Fibroblast of mammary gland (primary cell): ENCODE data around the gene ADSL.

Experiments
- DNase-seq: peaks from one replicate; pipeline ENCODE4 v3.0.0-alpha.2; 2010; ENCODE audit warnings: low read depth
- H3K4me3 ChIP-seq: 2 replicates; pipeline ENCODE4 v1.5.1; 2011; ENCODE audit warnings: low read depth, mild to moderate bottlenecking, low read length, moderate library complexity; ENCODE audit not compliant: control insufficient read depth
- CTCF ChIP-seq: conservative IDR thresholded peaks from 2 replicates; pipeline ENCODE4 v1.5.1; 2011; ENCODE audit warnings: low read depth, low read length, inconsistent platforms; ENCODE audit not compliant: control insufficient read depth, insufficient read depth

ADSL gene

GRCh38 chr22:40422558-40423309, 76.4 kb downstream of the ADSL start:
- no peak overlapping the region for H3K4me3 ChIP-seq
- no peak for DNase-seq
- no peak for TF ChIP-seq CTCF

- no peak for TF ChIP-seq CTCF
- no peak overlapping the region for H3K4me3 ChIP-seq
- DNase-seq = no peak
Measured at GRCh38 chr22:40423310-40423688, 77.0 kb downstream of the ADSL start.

GRCh38 chr22:40423882-40424640, 77.8 kb downstream of the ADSL start:
- H3K4me3 ChIP-seq = no peak overlapping the region
- no peak for DNase-seq
- no peak for TF ChIP-seq CTCF

- no peak for TF ChIP-seq CTCF
- DNase-seq = no peak
- no peak overlapping the region for H3K4me3 ChIP-seq
Measured at GRCh38 chr22:40425082-40425481, 78.8 kb downstream of the ADSL start.

- peak; percentile 63 for DNase-seq
- no peak overlapping the region for H3K4me3 ChIP-seq
- no peak for TF ChIP-seq CTCF
Measured at GRCh38 chr22:40426594-40427333, 80.5 kb downstream of the ADSL start.

GRCh38 chr22:40428796-40429195, 82.5 kb downstream of the ADSL start:
- no peak for DNase-seq
- no peak overlapping the region for H3K4me3 ChIP-seq
- no peak for TF ChIP-seq CTCF
